ENCODE results near the gene DNAJB8. TPM values are rescaled to one million over a fixed set of nuclear protein-coding genes. Genes with fewer than 3 reads are reported as not detected.
A peak's percentile ranks its signal among the peaks of the same experiment; 100 is the strongest.

Gene DNAJB8
- total RNA-seq, 1 donor from 2014 or later: not detected

DNA sequence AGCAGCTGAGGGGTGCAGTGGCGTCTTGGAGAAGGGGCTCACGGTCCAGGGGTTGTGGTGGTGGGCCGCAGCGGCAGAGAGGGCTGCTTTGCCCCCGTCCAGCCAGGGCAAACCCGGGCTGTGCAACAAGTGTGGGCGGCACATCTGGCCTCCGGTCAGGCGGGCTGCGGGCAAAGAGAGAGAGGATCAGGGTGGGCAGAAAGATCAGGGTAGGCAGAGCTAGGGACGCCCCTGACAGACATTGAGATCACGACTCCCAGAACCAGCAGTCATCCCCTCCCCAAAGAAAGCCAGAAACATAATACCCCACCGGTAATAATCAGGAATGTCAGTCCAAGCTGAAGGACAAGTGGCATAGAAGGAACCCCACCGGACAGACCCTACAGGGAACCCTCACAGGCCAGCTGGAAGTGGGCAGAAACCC lies 19.5 kb upstream of the DNAJB8 start:
- intact Hi-C loops (cut with micrococcal nuclease): no loop called here
- ATAC-seq (no peak), DNase-seq (no peak)

DNA sequence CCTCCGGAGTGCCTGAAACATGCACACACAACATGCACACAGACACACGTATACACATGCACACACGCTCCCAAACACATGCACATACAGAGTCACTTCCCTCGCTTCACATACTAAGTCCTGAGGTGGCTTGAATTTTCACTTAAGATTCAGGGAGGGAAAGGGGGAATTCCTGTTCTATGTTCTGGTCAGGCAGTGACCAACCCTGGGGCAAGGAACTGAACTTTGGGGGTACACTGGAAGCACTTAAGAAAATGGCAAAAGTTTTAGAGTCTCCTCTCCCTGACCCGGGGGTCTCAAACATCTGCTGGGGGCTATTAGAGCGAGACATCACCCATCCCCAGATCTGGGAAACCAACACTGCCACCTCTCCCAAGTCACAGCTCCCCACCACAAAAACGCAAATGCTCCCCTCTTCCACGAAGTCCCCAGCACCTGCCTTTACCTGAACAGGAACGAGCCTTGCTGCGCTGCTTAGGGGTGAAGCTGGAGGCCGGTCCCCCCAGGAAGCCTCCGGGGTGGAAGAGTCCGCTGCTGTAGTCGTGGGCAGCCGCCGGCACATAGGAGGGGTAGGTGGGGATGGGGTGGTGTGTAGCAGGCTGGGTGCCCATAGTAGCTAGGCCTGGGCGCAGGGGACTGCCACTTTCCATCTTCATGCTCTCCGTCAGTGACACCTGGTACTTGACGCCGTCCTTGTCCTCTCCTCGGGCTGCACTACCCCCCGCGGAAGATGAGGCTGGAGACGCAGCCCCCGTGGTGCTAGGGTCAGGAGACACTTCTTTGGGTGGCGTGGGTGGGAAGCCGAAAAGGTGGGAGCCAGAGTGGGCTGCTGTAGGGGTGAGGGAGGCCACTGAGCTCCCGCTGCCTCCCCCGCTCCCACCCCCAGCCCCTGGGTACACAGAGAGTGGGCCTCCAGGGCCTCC lies 18.9 kb upstream of the DNAJB8 start:
- ATAC-seq: no peak
- intact Hi-C loops (cut with micrococcal nuclease): no loop called here
- no peak for DNase-seq

DNA sequence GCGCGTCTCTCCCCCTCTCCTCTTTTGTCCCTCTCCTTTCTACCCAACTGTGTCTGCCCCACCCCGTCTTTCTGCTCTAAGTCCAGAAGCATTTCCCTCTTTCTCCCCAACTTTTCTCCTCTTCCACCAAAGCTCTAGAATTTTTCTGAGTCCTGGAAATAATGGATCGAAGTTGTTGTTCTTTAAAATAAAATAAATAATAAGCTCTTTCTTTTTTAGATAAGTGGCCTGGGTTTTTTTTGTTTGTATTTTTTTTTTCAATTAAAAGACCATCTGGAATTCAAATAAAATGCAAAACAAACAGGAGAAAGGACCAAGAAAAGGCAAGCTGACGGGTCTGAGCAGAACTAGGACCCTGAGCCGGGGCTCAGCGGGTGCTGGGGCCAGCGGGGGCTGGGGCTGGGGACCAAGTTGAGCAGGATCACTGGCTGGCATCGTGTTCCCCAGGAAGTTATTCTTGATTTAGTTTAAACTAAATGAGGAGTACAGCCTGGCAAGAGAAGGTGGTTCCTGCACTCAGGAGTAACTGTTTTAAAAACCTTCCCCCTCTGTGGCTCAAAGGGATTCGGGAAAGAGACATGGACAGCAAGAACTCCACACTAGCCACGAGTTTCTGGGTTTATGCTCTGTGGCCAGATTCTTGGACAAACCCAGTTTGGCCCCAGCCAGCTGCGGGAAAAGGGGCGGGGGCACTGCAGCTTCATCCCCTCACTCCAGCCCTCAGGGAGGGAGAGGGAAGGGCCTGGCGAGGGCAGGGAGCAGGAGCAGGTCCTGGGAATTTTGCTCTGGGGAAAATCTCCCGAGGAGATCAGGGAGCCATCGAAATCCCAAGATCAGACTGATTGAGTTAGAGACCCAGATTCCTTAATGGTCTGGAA lies 18.0 kb upstream of the DNAJB8 start:
- ATAC-seq (no peak), DNase-seq (no peak)
- intact Hi-C loops (cut with micrococcal nuclease): no loop called here

DNA sequence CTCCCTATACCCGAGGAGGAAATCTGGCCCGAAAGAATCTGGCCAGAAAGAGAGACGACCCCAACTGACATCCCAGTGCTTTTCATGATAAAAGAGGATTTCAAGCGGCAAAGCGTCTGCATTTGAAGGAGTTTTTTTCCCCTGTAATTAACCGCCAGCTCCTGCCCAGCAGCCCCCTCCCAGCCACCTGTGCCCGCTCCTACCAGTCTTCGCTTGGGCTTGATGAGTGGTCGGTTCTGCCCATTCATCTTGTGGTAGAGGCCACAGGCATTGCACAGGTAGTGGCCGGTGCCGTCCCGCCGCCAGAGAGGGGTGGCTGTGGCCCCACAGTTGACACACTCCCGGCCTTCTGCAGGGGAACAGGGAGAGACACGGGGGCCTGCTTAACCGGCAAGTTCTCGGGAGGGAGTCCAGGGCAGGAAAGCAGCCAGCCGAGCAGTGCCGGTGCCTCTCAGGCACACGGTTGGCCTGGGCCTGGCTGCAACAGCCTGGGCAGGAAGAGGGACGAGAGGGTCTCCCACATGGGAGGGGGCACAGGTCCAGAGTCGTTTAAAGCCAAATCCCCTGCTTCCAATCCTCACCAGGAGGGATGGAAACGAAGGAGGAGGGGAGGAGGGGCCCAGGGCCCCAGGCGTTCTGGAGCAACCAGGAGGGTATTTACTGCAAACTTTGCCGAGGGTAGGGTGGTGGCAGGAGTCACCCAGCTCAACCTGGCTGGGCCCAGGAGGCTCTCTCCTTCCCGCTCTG lies 17.1 kb upstream of the DNAJB8 start:
- no peak for ATAC-seq
- peak; percentile 30 for DNase-seq
- intact Hi-C loops (cut with micrococcal nuclease): no loop called here

DNA sequence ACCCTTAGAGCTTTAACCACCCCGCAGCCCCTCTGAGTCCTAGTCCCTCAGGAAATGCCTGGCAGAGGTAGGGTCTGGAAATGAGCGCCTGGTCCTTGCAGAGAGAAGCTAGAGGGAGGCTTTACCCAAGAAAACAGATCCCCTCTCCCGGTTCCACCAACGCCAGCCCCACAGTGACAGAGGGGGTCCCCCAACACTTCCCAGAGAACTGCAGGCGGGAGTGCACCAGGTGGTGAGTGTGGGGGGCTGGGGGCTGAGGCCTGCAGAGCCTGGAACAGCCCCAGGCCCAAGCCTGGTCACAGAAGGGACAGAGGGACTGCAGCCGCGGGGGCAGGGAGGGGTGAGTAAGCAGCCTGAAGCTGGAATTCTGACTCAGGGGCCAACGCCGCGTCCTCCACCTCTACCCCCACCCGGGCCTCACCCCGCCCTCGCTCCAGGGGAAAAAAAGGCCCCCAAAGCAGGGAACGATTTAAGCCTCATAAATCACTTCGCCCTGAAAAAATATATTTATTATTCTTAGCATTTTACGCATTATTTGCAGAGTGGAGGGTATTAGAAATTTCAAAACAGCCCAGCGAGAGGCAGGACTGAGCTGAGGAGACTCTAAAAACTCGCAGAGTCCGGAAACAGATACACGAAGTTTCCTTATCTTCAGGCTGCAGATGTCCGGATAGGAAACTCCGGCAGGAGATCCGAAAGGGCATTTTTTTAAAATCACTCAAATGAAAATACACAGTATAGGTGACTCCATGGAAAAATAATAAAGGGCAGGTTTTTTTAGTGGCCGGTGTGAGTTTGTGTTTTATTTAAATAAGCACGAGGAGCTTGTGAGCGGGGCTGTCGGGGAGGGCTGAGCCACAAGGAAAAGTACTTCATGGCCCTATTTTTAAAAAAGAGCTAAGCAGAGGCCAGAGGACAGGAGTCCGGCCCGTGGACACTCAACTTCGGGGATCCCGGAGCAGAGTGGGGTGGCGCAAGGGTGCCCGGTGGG lies 16.3 kb upstream of the DNAJB8 start:
- peak; percentile 52 for DNase-seq

GRCh38 chr3:128482175-128482574 lies 15.5 kb upstream of the DNAJB8 start:
- ATAC-seq (no peak), DNase-seq (peak; percentile 19)
- intact Hi-C loops (cut with micrococcal nuclease): no loop called here

More for the DNA sequence above, 16.3 kb upstream of the DNAJB8 start:
- intact Hi-C loops (cut with micrococcal nuclease): no loop called here
- ATAC-seq: peak; percentile 10

GRCh38 chr3:128481438-128481942 lies 14.8 kb upstream of the DNAJB8 start:
- intact Hi-C loops (cut with micrococcal nuclease): no loop called here
- peak; percentile 70 for ATAC-seq

GRCh38 chr3:128480717-128481437 lies 14.2 kb upstream of the DNAJB8 start:
- ATAC-seq (no peak), DNase-seq (peak; percentile 24)
- intact Hi-C loops (cut with micrococcal nuclease): no loop called here

More at GRCh38 chr3:128481438-128481942, 14.8 kb upstream of the DNAJB8 start:
- peak; percentile 77 for DNase-seq

GRCh38 chr3:128480278-128480677 lies 13.6 kb upstream of the DNAJB8 start:
- intact Hi-C loops (cut with micrococcal nuclease): no loop called here
- ATAC-seq: peak; percentile 51
- no peak for DNase-seq

- no peak for DNase-seq
- intact Hi-C loops (cut with micrococcal nuclease): no loop called here
- no peak for ATAC-seq
Measured at GRCh38 chr3:128479558-128480086, 12.9 kb upstream of the DNAJB8 start.

DNA sequence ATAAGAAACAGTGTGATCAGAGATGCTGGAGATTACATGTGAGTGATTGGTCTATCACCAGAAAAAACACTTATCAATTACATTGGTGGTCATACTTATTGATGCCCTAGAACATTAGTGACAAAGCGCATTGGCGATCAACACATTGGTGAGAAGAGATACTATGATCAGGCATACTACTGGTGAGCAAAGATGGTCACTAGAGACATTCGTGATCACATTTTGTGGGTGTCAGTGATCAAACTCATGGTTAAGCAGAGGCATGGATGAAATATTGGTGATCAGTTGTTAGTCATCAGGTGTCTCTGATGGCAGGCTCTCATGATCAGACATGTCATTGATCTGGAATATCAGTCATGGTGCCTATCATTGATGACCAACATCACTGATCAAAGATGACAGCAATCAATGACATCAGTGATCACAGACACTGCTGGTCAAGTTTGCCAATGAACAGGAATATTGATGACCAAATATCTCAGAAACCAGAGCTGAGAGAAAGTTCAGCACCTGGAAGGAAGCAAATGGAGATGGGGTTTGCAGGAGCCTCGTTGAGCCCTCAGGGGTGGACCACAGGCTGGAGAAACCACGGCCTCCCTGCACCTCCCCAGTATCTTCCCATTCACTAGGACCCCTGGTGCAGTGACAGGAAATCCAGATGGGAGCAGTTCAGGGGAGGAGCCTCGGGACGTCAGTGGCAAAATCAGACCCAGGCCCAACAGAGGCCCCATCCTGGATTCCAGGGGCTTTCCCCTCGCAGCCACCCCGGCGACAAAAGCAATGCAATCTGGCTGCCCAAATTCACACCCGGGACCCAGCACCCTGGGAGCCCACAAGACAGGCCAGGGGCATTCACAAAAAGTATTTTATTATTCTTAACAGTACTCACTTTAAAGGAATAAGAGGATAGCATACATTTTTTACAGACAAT lies 12.2 kb upstream of the DNAJB8 start:
- ATAC-seq: no peak
- DNase-seq: no peak
- intact Hi-C loops (cut with micrococcal nuclease): no loop called here

DNA sequence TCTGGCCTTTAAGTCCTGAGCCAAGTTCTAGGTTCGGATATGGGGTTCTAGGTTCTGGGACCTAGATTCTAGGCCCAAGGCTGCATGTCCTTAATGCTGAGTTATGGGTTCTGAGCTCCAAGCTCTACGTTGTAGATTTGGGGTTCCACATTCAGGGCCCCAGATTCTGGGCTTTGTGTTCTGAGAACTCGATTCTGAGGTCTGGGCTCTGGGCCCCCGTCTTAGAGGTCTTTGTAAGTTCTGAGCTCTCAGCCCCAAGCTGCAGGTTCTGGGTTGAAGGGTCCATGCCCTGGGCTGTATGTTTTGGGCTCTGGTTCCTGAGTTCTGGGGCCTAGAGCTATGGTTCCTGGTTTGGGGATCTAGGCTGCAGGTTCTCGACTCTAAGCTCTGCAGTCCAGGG lies 10.0 kb upstream of the DNAJB8 start:
- intact Hi-C loops (cut with micrococcal nuclease): no loop called here
- no peak for DNase-seq
- ATAC-seq: no peak

DNA sequence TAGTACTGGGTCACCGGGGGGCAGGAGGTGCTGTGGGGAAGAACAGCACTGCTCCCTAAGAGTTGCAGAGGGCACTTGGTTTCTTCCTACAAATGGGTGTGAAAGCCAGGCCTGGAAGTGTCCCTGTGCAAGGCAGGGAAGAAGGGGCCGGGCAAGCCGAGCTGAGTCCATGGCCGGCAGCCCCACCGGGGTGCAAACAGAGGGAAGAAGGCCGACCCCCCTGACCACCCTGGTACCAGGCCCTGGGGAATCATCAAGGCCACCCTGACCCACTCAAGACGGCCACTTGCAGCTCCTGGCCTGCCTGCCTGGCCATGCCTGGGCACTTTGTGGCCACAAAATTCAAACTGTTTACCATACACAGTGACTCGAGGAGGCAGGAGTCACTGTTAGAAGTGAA lies 8.7 kb upstream of the DNAJB8 start:
- no peak for ATAC-seq
- intact Hi-C loops (cut with micrococcal nuclease): no loop called here
- no peak for DNase-seq

- no peak for DNase-seq
- ATAC-seq: no peak
- intact Hi-C loops (cut with micrococcal nuclease): no loop called here
Measured at GRCh38 chr3:128473737-128474136, 7.0 kb upstream of the DNAJB8 start.

DNA sequence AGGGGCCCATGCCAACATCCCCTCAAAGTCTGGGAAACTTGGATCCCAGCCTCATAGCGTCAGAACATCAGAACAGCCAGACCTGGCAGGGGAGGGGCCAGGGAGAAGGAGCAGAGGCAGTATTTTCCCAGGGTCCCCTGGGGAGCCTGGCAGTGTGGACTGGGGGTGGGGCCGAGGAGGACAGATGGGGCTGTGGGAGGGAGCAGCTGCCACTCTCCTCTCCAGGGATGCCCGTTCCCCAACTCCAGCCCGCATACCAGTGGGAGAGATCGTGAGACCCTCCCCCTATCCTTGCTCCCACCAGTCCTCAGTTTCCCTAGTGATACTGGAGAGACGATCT lies 6.5 kb upstream of the DNAJB8 start:
- intact Hi-C loops (cut with micrococcal nuclease): no loop called here
- DNase-seq: no peak

GRCh38 chr3:128472449-128473179 lies 5.9 kb upstream of the DNAJB8 start:
- DNase-seq (no peak), ATAC-seq (no peak)
- intact Hi-C loops (cut with micrococcal nuclease): no loop called here

More for the DNA sequence above, 6.5 kb upstream of the DNAJB8 start:
- no peak for ATAC-seq

All from left ventricle myocardium superior (tissue), 1 donor.